Fibroblast of the aortic adventitia (primary cell): ENCODE results near the gene TOR4A. TPM values are rescaled to one million over a fixed set of nuclear protein-coding genes. Genes with fewer than 3 reads are reported as not detected.

Experiments used
- DNase-seq: peaks from one replicate; pipeline ENCODE4 v3.0.0-alpha.2; 2010; ENCODE audit warnings: low read depth
- H3K4me3 ChIP-seq: 2 replicates; pipeline ENCODE4 v1.5.1; 2011; ENCODE audit warnings: low read depth, mild to moderate bottlenecking, control low read depth, low read length, moderate library complexity
- CTCF ChIP-seq: IDR thresholded peaks from 2 replicates; pipeline ENCODE4 v1.5.1; 2011; ENCODE audit warnings: mild to moderate bottlenecking, low read length, control low read depth, inconsistent platforms; ENCODE audit not compliant: insufficient read depth
- total RNA-seq: library from RNA; depleted of rRNA; stranded (reverse); fragments of >200 nt; gene quantifications from 2 replicates; pipeline ENCODE4 v1.2.3, GENCODE V29; 2012; ENCODE audit warnings: low replicate concordance

Gene TOR4A
- total RNA-seq, 1 donor = 31.3 TPM

- no peak for DNase-seq
- TF ChIP-seq CTCF = no peak
Measured at GRCh38 chr9:137266162-137266527, 11.4 kb upstream of the TOR4A start.

DNA sequence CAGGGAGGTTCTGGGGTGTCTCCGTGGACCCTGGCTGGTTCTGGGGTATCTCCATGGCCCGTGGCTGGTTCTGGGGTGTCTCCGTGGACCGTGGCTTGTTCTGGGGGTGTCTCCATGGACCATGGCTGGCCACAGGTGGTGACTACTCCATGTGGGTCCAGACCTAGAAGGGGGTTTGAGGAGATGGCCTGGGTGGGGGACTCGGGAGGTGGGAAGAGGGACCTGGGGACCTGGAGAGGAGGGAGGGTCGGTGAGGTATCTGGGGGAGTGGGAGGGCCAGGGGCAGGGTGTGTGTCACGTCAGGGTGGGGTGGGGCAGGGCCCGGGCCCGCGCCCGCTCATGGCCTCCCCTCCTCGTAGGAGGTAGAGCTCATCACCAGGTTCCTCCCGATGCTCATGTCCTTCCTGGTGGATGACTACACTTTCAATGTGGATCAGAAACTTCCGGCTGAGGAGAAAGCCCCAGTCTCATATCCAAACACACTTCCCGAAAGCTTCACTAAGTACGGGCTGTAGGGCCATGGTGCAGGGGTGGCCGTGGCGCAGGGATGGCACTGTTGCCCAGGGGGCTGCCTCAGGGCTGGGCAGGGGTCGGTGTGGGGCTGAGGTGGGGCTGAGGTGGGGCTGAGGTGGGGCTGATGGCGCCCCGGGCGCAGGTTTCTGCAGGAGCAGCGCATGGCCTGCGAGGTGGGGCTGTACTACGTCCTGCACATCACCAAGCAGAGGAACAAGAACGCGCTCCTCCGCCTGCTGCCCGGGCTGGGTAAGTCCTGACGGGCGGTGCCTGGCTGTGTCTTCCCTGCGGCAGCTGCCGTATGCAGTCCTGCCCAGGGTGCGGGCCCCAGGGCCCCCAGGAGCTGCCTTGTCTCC is 10.7 kb upstream of the TOR4A start:
- no peak for DNase-seq
- H3K4me3 ChIP-seq = no peak overlapping the region
- no peak for TF ChIP-seq CTCF

More at GRCh38 chr9:137266162-137266527, 11.4 kb upstream of the TOR4A start:
- no peak overlapping the region for H3K4me3 ChIP-seq

GRCh38 chr9:137267933-137268355 is 9.6 kb upstream of the TOR4A start:
- H3K4me3 ChIP-seq = no peak overlapping the region
- no peak for TF ChIP-seq CTCF
- no peak for DNase-seq

DNA sequence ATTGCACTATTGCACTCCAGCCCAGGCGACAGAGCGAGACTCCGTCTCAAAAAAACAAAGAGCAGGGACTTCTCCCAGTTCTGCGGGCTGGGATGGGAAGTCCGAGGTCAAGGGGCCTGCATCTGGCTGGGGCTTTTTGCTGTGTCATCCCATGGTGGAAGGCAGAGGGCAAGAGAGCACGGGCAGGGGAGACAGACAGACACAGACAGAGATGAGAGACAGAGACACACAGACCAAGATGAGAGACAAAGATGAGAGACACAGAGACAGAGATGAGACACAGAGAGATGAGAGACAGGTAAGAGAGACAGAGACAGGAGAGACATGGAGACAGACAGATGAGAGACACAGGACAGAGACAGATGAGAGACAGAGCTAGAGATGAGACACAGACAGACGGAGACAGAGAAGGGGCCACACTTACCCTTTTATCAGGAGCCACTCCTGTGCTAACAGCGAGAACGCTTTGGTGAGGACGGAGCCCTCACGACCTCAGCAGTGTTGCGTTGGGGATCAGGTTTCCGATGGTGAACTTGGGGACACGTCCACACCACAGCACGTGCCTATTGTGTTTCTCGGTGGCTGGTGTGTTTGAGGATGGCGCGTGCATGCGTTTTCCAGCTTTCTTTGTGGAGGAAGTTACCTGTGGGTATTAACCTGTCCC is 8.9 kb upstream of the TOR4A start:
- H3K4me3 ChIP-seq = no peak overlapping the region
- no peak for TF ChIP-seq CTCF
- DNase-seq = no peak

DNA sequence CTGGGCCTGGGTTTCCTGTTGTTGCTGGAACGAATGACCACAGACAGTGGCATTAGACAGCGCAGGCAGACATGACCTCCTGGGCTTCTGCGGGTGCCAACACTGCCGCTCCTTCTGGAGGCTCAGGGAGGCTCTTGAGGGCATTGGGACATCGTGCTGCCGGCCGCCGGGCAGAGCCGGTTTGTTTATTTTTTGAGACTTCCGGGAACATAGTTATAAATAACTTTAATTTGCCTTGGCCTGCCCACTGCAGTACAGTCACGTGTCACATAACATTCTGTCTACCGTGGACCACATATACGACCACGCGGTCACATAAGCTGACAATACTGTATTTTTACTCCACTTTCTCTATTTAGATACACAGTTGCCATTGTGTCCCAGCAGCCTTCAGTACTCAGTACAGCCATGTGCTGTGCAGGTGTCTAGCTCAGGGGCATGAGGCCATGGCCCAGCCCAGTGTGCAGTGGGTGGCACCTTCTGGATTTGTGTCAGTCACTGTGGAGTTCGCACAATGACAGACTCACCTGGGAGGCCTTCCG is 8.2 kb upstream of the TOR4A start:
- no peak for TF ChIP-seq CTCF
- no peak for DNase-seq
- H3K4me3 ChIP-seq = no peak overlapping the region

- H3K4me3 ChIP-seq = no peak overlapping the region
- DNase-seq = no peak
Measured at GRCh38 chr9:137270929-137271695, 6.4 kb upstream of the TOR4A start.

More at GRCh38 chr9:137270929-137271695, 6.4 kb upstream of the TOR4A start:
- TF ChIP-seq CTCF = no peak
